Retinal pigment epithelial cell (primary cell): ENCODE results near the gene SNRNP25.

ENCODE experiments used
- DNase-seq: peaks from one replicate; pipeline ENCODE4 v3.0.0-alpha.2; 2010; ENCODE audit warnings: low read depth
- H3K4me3 ChIP-seq: 2 replicates; pipeline ENCODE4 v1.5.1; 2011; ENCODE audit warnings: mild to moderate bottlenecking, low read length, control low read depth, moderate library complexity
- CTCF ChIP-seq: conservative IDR thresholded peaks from 2 replicates; pipeline ENCODE4 v1.5.1; 2011; ENCODE audit warnings: low read depth, low read length, control low read depth, inconsistent platforms

Gene SNRNP25

GRCh38 chr16:62283-62967, 8.8 kb downstream of the SNRNP25 start:
- no peak for TF ChIP-seq CTCF
- no peak for DNase-seq
- H3K4me3 ChIP-seq, result no peak overlapping the region

- no peak overlapping the region for H3K4me3 ChIP-seq
- TF ChIP-seq CTCF, result no peak
- DNase-seq, result no peak
These were observed 9.4 kb downstream of the SNRNP25 start for GRCh38 chr16:62968-63391.

GRCh38 chr16:63466-63865, 9.8 kb downstream of the SNRNP25 start:
- H3K4me3 ChIP-seq, result no peak overlapping the region
- TF ChIP-seq CTCF, result no peak
- no peak for DNase-seq

- H3K4me3 ChIP-seq, result no peak overlapping the region
- TF ChIP-seq CTCF, result no peak
- no peak for DNase-seq
These were observed 10.6 kb downstream of the SNRNP25 start for GRCh38 chr16:63998-64913.

- TF ChIP-seq CTCF, result no peak
- no peak for DNase-seq
- no peak overlapping the region for H3K4me3 ChIP-seq
These were observed 11.3 kb downstream of the SNRNP25 start for GRCh38 chr16:64914-65255.

GRCh38 chr16:65745-66144, 12.1 kb downstream of the SNRNP25 start:
- H3K4me3 ChIP-seq, result no peak overlapping the region

More at GRCh38 chr16:65745-66144, 12.1 kb downstream of the SNRNP25 start:
- TF ChIP-seq CTCF, result peak; percentile 95
- DNase-seq, result no peak
